HEK293 (cell line): ENCODE measurements around the gene NXN.

Source experiments
- BCL11B ChIP-seq: fragments of 450-650 bp; formaldehyde crosslinking; IDR thresholded peaks from 2 replicates; pipeline ENCODE4 v1.5.1; 2016; ENCODE audit warnings: low read depth, missing biosample characterization, missing genetic modification characterization
- KLF9 ChIP-seq: fragments of 450-650 bp; formaldehyde crosslinking; IDR thresholded peaks from 2 replicates; pipeline ENCODE4 v1.5.1; 2016; ENCODE audit warnings: missing biosample characterization, missing genetic modification characterization, low read depth
- OSR2 ChIP-seq: fragments of 450-650 bp; formaldehyde crosslinking; IDR thresholded peaks from 2 replicates; pipeline ENCODE4 v1.5.1; 2016; ENCODE audit warnings: missing biosample characterization, missing genetic modification characterization
- OVOL3 ChIP-seq: fragments of 450-650 bp; formaldehyde crosslinking; IDR thresholded peaks from 2 replicates; pipeline ENCODE4 v1.5.1; 2016; ENCODE audit warnings: missing biosample characterization, missing genetic modification characterization
- RBAK ChIP-seq: fragments of 450-650 bp; formaldehyde crosslinking; IDR thresholded peaks from 2 replicates; pipeline ENCODE4 v1.5.1; 2016; ENCODE audit warnings: missing biosample characterization, missing genetic modification characterization
- SCRT1 ChIP-seq: fragments of 450-650 bp; formaldehyde crosslinking; IDR thresholded peaks from 2 replicates; pipeline ENCODE4 v1.5.1; 2016; ENCODE audit warnings: missing biosample characterization, missing genetic modification characterization, borderline replicate concordance
- SETDB1 ChIP-seq: IDR thresholded peaks from one replicate; pipeline ENCODE4 v1.6.1; 2017; ENCODE audit warnings: mild to moderate bottlenecking, low read length, moderate library complexity, mixed read lengths; ENCODE audit not compliant: insufficient read length
- SP2 ChIP-seq: fragments of 450-650 bp; formaldehyde crosslinking; IDR thresholded peaks from 2 replicates; pipeline ENCODE4 v1.5.1; 2016; ENCODE audit warnings: missing biosample characterization, missing genetic modification characterization
- YY2 ChIP-seq: fragments of 450-650 bp; formaldehyde crosslinking; IDR thresholded peaks from 2 replicates; pipeline ENCODE4 v1.5.1; 2016; ENCODE audit warnings: missing biosample characterization, missing genetic modification characterization
- ZBTB1 ChIP-seq: fragments of 450-650 bp; formaldehyde crosslinking; IDR thresholded peaks from 2 replicates; pipeline ENCODE4 v1.5.1; 2016; ENCODE audit warnings: missing biosample characterization, missing genetic modification characterization
- ZBTB48 ChIP-seq: fragments of 450-650 bp; formaldehyde crosslinking; IDR thresholded peaks from 2 replicates; pipeline ENCODE4 v1.5.1; 2016; ENCODE audit warnings: missing biosample characterization, missing genetic modification characterization
- ZFP41 ChIP-seq: fragments of 450-650 bp; formaldehyde crosslinking; IDR thresholded peaks from 2 replicates; pipeline ENCODE4 v1.5.1; 2016; ENCODE audit warnings: missing biosample characterization, missing genetic modification characterization, borderline replicate concordance
- ZNF121 ChIP-seq: fragments of 450-650 bp; formaldehyde crosslinking; IDR thresholded peaks from 2 replicates; pipeline ENCODE4 v1.5.1; 2016; ENCODE audit warnings: missing biosample characterization, missing genetic modification characterization
- ZNF169 ChIP-seq: fragments of 450-650 bp; formaldehyde crosslinking; IDR thresholded peaks from 2 replicates; pipeline ENCODE4 v1.5.1; 2016; ENCODE audit warnings: missing biosample characterization, missing genetic modification characterization
- ZNF266 ChIP-seq: fragments of 450-650 bp; formaldehyde crosslinking; IDR thresholded peaks from 2 replicates; pipeline ENCODE4 v1.5.1; 2016; ENCODE audit warnings: missing biosample characterization, missing genetic modification characterization, low read depth
- ZNF274 ChIP-seq, 2 experiments: fragments of 200-500 bp in 1 of 2; fragments of 450-650 bp in 1 of 2; sonication (Bioruptor generic) in 1 of 2; formaldehyde crosslinking in 1 of 2; IDR thresholded peaks; 2 replicates each; pipeline versions ENCODE4 v1.5.1 to v1.6.1; 2014 to 2016; ENCODE audit warnings: borderline replicate concordance in 1 of 2, inconsistent platforms in 1 of 2, low read length in 1 of 2, missing biosample characterization in 1 of 2, missing genetic modification characterization in 1 of 2
- ZNF311 ChIP-seq: fragments of 450-650 bp; formaldehyde crosslinking; IDR thresholded peaks from 2 replicates; pipeline ENCODE4 v1.5.1; 2017; ENCODE audit warnings: missing biosample characterization, missing genetic modification characterization, borderline replicate concordance
- ZNF335 ChIP-seq: fragments of 450-650 bp; formaldehyde crosslinking; conservative IDR thresholded peaks from 2 replicates; pipeline ENCODE4 v1.5.1; 2016; ENCODE audit warnings: missing biosample characterization, missing genetic modification characterization
- ZNF354C ChIP-seq: fragments of 450-650 bp; formaldehyde crosslinking; IDR thresholded peaks from 2 replicates; pipeline ENCODE4 v1.5.1; 2016; ENCODE audit warnings: missing biosample characterization, missing genetic modification characterization, low read depth, borderline replicate concordance
- ZNF37A ChIP-seq: fragments of 450-650 bp; IDR thresholded peaks from 2 replicates; pipeline ENCODE4 v1.5.1; 2018; ENCODE audit warnings: missing biosample characterization, missing genetic modification characterization
- ZNF391 ChIP-seq: fragments of 450-650 bp; formaldehyde crosslinking; IDR thresholded peaks from 2 replicates; pipeline ENCODE4 v1.5.1; 2016; ENCODE audit warnings: low read depth, missing biosample characterization, missing genetic modification characterization, borderline replicate concordance
- ZNF398 ChIP-seq: fragments of 450-650 bp; formaldehyde crosslinking; IDR thresholded peaks from 2 replicates; pipeline ENCODE4 v1.5.1; 2017; ENCODE audit warnings: missing biosample characterization, missing genetic modification characterization
- ZNF501 ChIP-seq: fragments of 450-650 bp; formaldehyde crosslinking; IDR thresholded peaks from 2 replicates; pipeline ENCODE4 v1.5.1; 2016; ENCODE audit warnings: missing biosample characterization, missing genetic modification characterization
- ZNF521 ChIP-seq: fragments of 450-650 bp; formaldehyde crosslinking; IDR thresholded peaks from 2 replicates; pipeline ENCODE4 v1.5.1; 2017; ENCODE audit warnings: missing biosample characterization, mild to moderate bottlenecking, missing genetic modification characterization
- ZNF585B ChIP-seq: fragments of 450-650 bp; formaldehyde crosslinking; IDR thresholded peaks from 2 replicates; pipeline ENCODE4 v1.5.1; 2016; ENCODE audit warnings: missing biosample characterization, missing genetic modification characterization
- ZNF610 ChIP-seq: fragments of 450-650 bp; formaldehyde crosslinking; IDR thresholded peaks from 2 replicates; pipeline ENCODE4 v1.5.1; 2016; ENCODE audit warnings: missing biosample characterization, missing genetic modification characterization, borderline replicate concordance
- ZNF654 ChIP-seq: fragments of 450-650 bp; formaldehyde crosslinking; IDR thresholded peaks from 2 replicates; pipeline ENCODE4 v1.5.1; 2016; ENCODE audit warnings: low read depth, missing biosample characterization, missing genetic modification characterization
- ZNF677 ChIP-seq: fragments of 450-650 bp; IDR thresholded peaks from 2 replicates; pipeline ENCODE4 v1.5.0; 2018; ENCODE audit warnings: missing biosample characterization, mild to moderate bottlenecking, missing genetic modification characterization, moderate library complexity
- ZNF76 ChIP-seq: fragments of 450-650 bp; formaldehyde crosslinking; IDR thresholded peaks from 2 replicates; pipeline ENCODE4; 2016; ENCODE audit warnings: low read depth, missing biosample characterization, missing genetic modification characterization, borderline replicate concordance
- ZNF776 ChIP-seq: fragments of 450-650 bp; formaldehyde crosslinking; IDR thresholded peaks from 2 replicates; pipeline ENCODE4 v1.5.0; 2017; ENCODE audit warnings: missing biosample characterization, missing genetic modification characterization, borderline replicate concordance
- ZNF777 ChIP-seq: fragments of 450-650 bp; formaldehyde crosslinking; IDR thresholded peaks from 2 replicates; pipeline ENCODE4 v1.5.1; 2017; ENCODE audit warnings: missing biosample characterization, missing genetic modification characterization, borderline replicate concordance
- ZNF843 ChIP-seq: fragments of 450-650 bp; formaldehyde crosslinking; IDR thresholded peaks from 2 replicates; pipeline ENCODE4 v1.5.1; 2016; ENCODE audit warnings: missing biosample characterization, missing genetic modification characterization
- TF ChIP-seq, protein P1 (sequence below): fragments of 450-650 bp; formaldehyde crosslinking; IDR thresholded peaks from 2 replicates; pipeline ENCODE4 v1.5.1; 2016; ENCODE audit warnings: missing biosample characterization, missing genetic modification characterization, borderline replicate concordance
- TF ChIP-seq, protein P2 (sequence below): fragments of 450-650 bp; formaldehyde crosslinking; IDR thresholded peaks from 2 replicates; pipeline ENCODE4 v1.5.1; 2016; ENCODE audit warnings: missing biosample characterization, missing genetic modification characterization, low read depth

Gene NXN

GRCh38 chr17:978103-979093 lies 1.2 kb downstream of the NXN start (continued):
- no peak for TF ChIP-seq ZNF777 (tag by site-specific recombination)
- no peak for TF ChIP-seq ZNF37A (tag by site-specific recombination)
- TF ChIP-seq, protein P1, sequence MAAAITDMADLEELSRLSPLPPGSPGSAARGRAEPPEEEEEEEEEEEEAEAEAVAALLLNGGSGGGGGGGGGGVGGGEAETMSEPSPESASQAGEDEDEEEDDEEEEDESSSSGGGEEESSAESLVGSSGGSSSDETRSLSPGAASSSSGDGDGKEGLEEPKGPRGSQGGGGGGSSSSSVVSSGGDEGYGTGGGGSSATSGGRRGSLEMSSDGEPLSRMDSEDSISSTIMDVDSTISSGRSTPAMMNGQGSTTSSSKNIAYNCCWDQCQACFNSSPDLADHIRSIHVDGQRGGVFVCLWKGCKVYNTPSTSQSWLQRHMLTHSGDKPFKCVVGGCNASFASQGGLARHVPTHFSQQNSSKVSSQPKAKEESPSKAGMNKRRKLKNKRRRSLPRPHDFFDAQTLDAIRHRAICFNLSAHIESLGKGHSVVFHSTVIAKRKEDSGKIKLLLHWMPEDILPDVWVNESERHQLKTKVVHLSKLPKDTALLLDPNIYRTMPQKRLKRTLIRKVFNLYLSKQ, result no peak
- TF ChIP-seq ZNF266 (tag by site-specific recombination), result no peak
- TF ChIP-seq ZNF654, result no peak
- TF ChIP-seq ZNF501 (tag by site-specific recombination), result no peak
- TF ChIP-seq ZNF391 (tag by site-specific recombination), result no peak
- no peak for TF ChIP-seq ZNF677 (tag by site-specific recombination)
- peak; percentile 32; the same call in 1 of the 2 replicates for TF ChIP-seq SP2 (tag by site-specific recombination)
- peak; percentile 73 for TF ChIP-seq KLF9
- TF ChIP-seq ZNF335, result peak; percentile 88
- no peak for TF ChIP-seq OVOL3 (tag by site-specific recombination)
- TF ChIP-seq ZNF76 (tag by site-specific recombination), result no peak
- no peak for TF ChIP-seq ZNF311 (tag by site-specific recombination)
- peak; percentile 80 for TF ChIP-seq ZNF398
- TF ChIP-seq ZNF585B (tag by site-specific recombination), result no peak
- no peak for TF ChIP-seq SCRT1 (tag by site-specific recombination)
- no peak for TF ChIP-seq ZNF169 (tag by site-specific recombination)
- no peak for TF ChIP-seq ZNF521 (tag by site-specific recombination)
- no peak for TF ChIP-seq ZNF354C (tag by site-specific recombination)
- TF ChIP-seq OSR2, result no peak
- no peak for TF ChIP-seq ZFP41 (tag by site-specific recombination)
- no peak for TF ChIP-seq ZNF843 (tag by site-specific recombination)
- TF ChIP-seq, protein P2, sequence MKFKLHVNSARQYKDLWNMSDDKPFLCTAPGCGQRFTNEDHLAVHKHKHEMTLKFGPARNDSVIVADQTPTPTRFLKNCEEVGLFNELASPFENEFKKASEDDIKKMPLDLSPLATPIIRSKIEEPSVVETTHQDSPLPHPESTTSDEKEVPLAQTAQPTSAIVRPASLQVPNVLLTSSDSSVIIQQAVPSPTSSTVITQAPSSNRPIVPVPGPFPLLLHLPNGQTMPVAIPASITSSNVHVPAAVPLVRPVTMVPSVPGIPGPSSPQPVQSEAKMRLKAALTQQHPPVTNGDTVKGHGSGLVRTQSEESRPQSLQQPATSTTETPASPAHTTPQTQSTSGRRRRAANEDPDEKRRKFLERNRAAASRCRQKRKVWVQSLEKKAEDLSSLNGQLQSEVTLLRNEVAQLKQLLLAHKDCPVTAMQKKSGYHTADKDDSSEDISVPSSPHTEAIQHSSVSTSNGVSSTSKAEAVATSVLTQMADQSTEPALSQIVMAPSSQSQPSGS (tag by site-specific recombination), result no peak
- TF ChIP-seq YY2 (tag by site-specific recombination), result no peak
- TF ChIP-seq ZNF610 (tag by site-specific recombination), result no peak
- no peak for TF ChIP-seq BCL11B (tag by site-specific recombination)
- no peak for TF ChIP-seq ZNF274 (IDR thresholded peaks at IDR 0.05; ENCODE audit: low read length)
- TF ChIP-seq ZNF274 (tag by site-specific recombination; IDR thresholded peaks at IDR 0.05; ENCODE audit: borderline replicate concordance), result no peak
- TF ChIP-seq ZNF121 (tag by site-specific recombination), result no peak
- TF ChIP-seq ZNF776, result no peak
- TF ChIP-seq ZBTB48 (tag by site-specific recombination), result peak; percentile 31; the same call in 1 of the 2 replicates
- TF ChIP-seq ZBTB1 (tag by site-specific recombination), result no peak
- no peak for TF ChIP-seq SETDB1
- no peak for TF ChIP-seq RBAK (tag by site-specific recombination)
